Fibroblast of lung (primary cell): ENCODE data around the gene MAGI2.

Source experiments
- EZH2 ChIP-seq: IDR thresholded peaks from 2 replicates; pipeline ENCODE4 v1.5.1; 2012; ENCODE audit warnings: low read length, control low read depth, mild to moderate bottlenecking; ENCODE audit errors: missing control alignments
- TF ChIP-seq, protein P1 (sequence below), 2 donors: IDR thresholded peaks in 1 of 2; conservative IDR thresholded peaks in 1 of 2; 1 replicate in 1 of 2; 2 replicates in 1 of 2; pipeline ENCODE4 v1.5.1; 2011 to 2012; ENCODE audit warnings: low read length in 2 of 2, control low read depth in 1 of 2, inconsistent platforms in 1 of 2, low read depth in 1 of 2, mild to moderate bottlenecking in 1 of 2

DNA sequence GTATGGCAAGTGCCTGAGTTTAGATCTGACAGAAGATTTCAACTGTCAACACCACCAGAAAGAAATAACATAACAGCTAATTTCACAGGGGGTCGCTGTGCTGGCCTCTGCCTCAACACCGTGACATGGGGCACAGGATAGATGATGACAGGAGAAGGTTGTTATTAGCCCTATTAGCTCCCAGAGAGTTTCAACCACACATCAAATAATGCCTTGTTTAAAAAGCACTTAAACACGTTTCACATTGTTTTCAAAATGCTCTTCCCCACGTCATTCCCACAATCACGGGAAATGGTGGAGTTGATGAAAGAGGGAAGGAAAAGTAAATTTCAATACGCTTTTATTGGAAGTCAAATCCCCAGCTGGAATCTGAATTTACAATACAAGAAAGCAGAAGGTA lies 184.7 kb downstream of the MAGI2 start:
- TF ChIP-seq, protein P1, sequence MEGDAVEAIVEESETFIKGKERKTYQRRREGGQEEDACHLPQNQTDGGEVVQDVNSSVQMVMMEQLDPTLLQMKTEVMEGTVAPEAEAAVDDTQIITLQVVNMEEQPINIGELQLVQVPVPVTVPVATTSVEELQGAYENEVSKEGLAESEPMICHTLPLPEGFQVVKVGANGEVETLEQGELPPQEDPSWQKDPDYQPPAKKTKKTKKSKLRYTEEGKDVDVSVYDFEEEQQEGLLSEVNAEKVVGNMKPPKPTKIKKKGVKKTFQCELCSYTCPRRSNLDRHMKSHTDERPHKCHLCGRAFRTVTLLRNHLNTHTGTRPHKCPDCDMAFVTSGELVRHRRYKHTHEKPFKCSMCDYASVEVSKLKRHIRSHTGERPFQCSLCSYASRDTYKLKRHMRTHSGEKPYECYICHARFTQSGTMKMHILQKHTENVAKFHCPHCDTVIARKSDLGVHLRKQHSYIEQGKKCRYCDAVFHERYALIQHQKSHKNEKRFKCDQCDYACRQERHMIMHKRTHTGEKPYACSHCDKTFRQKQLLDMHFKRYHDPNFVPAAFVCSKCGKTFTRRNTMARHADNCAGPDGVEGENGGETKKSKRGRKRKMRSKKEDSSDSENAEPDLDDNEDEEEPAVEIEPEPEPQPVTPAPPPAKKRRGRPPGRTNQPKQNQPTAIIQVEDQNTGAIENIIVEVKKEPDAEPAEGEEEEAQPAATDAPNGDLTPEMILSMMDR (conservative IDR thresholded peaks at IDR 0.05 in 1 of 2, IDR thresholded peaks at IDR 0.05 in 1 of 2; ENCODE audit: low read depth in 1 of 2, low read length in 2 of 2), result no peak
- TF ChIP-seq EZH2, result no peak
